ENCODE data around the gene GH1.
"Not testable (repeated sequence)": the region's sequence is repeated elsewhere in the genome, so short reads cannot be mapped to it uniquely, and the experiment has no call there.

DNA sequence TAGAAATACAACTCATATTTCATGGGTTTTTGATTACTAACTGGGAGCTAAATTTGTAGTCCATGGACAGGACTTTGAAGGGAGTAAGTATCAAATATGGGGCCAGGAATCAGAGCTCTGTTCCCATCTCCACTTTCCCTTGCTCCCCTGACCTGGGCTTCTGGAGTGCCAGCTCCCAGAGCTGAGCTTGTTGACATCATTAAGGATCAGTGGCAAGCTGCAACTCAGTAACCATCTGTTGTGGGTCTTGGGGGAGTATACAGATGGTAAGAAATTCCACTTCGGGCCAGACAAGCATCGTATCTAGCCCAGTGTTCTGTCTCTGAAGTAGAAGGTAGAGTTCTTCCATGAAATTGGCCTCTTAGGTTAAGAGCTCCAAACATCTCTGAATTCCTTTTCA is 16.7 kb downstream of the GH1 start:
- TF ChIP-seq, protein P1, sequence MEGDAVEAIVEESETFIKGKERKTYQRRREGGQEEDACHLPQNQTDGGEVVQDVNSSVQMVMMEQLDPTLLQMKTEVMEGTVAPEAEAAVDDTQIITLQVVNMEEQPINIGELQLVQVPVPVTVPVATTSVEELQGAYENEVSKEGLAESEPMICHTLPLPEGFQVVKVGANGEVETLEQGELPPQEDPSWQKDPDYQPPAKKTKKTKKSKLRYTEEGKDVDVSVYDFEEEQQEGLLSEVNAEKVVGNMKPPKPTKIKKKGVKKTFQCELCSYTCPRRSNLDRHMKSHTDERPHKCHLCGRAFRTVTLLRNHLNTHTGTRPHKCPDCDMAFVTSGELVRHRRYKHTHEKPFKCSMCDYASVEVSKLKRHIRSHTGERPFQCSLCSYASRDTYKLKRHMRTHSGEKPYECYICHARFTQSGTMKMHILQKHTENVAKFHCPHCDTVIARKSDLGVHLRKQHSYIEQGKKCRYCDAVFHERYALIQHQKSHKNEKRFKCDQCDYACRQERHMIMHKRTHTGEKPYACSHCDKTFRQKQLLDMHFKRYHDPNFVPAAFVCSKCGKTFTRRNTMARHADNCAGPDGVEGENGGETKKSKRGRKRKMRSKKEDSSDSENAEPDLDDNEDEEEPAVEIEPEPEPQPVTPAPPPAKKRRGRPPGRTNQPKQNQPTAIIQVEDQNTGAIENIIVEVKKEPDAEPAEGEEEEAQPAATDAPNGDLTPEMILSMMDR (IDR thresholded peaks at IDR 0.05): not testable (repeated sequence)
- TF ChIP-seq POLR2A (IDR thresholded peaks at IDR 0.05): not testable (repeated sequence)

All from upper lobe of left lung (tissue), 4 donors.